Measurements from ENCODE around the gene SPATS2.

Gene SPATS2

GRCh38 chr12:49340971-49341776 is 26.1 kb upstream of the SPATS2 start:
- DNase-seq (ENCODE audit: low spot score): no peak
- in situ Hi-C loops (cut with MboI; ENCODE audit: low sequenced_read_pairs, unreplicated experiment): no loop called here
- TF ChIP-seq CTCF (IDR thresholded peaks at IDR 0.05; ENCODE audit: borderline replicate concordance, control extremely low read depth, extremely low read depth, insufficient read depth, missing control alignments): no peak

- no peak for TF ChIP-seq CTCF (IDR thresholded peaks at IDR 0.05; ENCODE audit: borderline replicate concordance, control extremely low read depth, extremely low read depth, insufficient read depth, missing control alignments)
- in situ Hi-C loops (cut with MboI; ENCODE audit: low sequenced_read_pairs, unreplicated experiment): no loop called here
Observed at GRCh38 chr12:49341777-49342065, 25.5 kb upstream of the SPATS2 start.

GRCh38 chr12:49342066-49342913 is 25.0 kb upstream of the SPATS2 start:
- in situ Hi-C loops (cut with MboI; ENCODE audit: low sequenced_read_pairs, unreplicated experiment): no loop called here
- DNase-seq (ENCODE audit: low spot score): peak; percentile 91
- peak; percentile 76 for TF ChIP-seq CTCF (IDR thresholded peaks at IDR 0.05; ENCODE audit: borderline replicate concordance, control extremely low read depth, extremely low read depth, insufficient read depth, missing control alignments)

More at GRCh38 chr12:49341777-49342065, 25.5 kb upstream of the SPATS2 start:
- peak; percentile 26 for DNase-seq (ENCODE audit: low spot score)

GRCh38 chr12:49342914-49343731 is 24.1 kb upstream of the SPATS2 start:
- TF ChIP-seq CTCF (IDR thresholded peaks at IDR 0.05; ENCODE audit: borderline replicate concordance, control extremely low read depth, extremely low read depth, insufficient read depth, missing control alignments): no peak
- peak; percentile 51 for DNase-seq (ENCODE audit: low spot score)
- in situ Hi-C loops (cut with MboI; ENCODE audit: low sequenced_read_pairs, unreplicated experiment): no loop called here

- no peak for TF ChIP-seq CTCF (IDR thresholded peaks at IDR 0.05; ENCODE audit: borderline replicate concordance, control extremely low read depth, extremely low read depth, insufficient read depth, missing control alignments)
- in situ Hi-C loops (cut with MboI; ENCODE audit: low sequenced_read_pairs, unreplicated experiment): no loop called here
- DNase-seq (ENCODE audit: low spot score): no peak
Observed at GRCh38 chr12:49344486-49345050, 22.7 kb upstream of the SPATS2 start.
